OCI-LY1 (cell line): ENCODE results near the gene DLGAP4.
A peak's percentile ranks its signal among the peaks of the same experiment; 100 is the strongest.

Source experiments
- H2AFZ ChIP-seq: fragments of 200-600 bp; sonication (generic), shearing (Covaris generic); 2 replicates; pipeline ENCODE4 v1.6.0; 2014; ENCODE audit warnings: antibody characterized with exemption, mild to moderate bottlenecking, low read length
- H3F3A ChIP-seq: fragments of 200-600 bp; sonication (generic), shearing (Covaris generic); 2 replicates; pipeline ENCODE4 v1.6.0; 2014; ENCODE audit warnings: mild to moderate bottlenecking, antibody characterized with exemption, low read length, moderate library complexity; ENCODE audit not compliant: insufficient read depth
- H3K27ac ChIP-seq: fragments of 200-600 bp; sonication (generic); 2 replicates; pipeline ENCODE4 v1.5.1; 2014; ENCODE audit warnings: low read length, mixed run types, mild to moderate bottlenecking, low read depth; ENCODE audit not compliant: poor library complexity, severe bottlenecking
- H3K27me3 ChIP-seq: fragments of 200-600 bp; sonication (generic); 2 replicates; pipeline ENCODE4 v1.6.0; 2014; ENCODE audit warnings: antibody characterized with exemption, mild to moderate bottlenecking, low read length, moderate library complexity; ENCODE audit not compliant: insufficient read depth
- H3K36me3 ChIP-seq: fragments of 200-600 bp; sonication (generic); 2 replicates; pipeline ENCODE4 v1.6.1; 2014; ENCODE audit warnings: mild to moderate bottlenecking, antibody characterized with exemption, low read length, moderate library complexity, mixed read lengths; ENCODE audit not compliant: insufficient read depth
- H3K4me1 ChIP-seq: fragments of 200-600 bp; sonication (generic); 2 replicates; pipeline ENCODE4 v1.5.1; 2014; ENCODE audit warnings: mild to moderate bottlenecking, low read length, moderate library complexity; ENCODE audit not compliant: insufficient read depth, severe bottlenecking
- H3K4me2 ChIP-seq: fragments of 200-600 bp; sonication (generic), shearing (Covaris generic); 2 replicates; pipeline ENCODE4 v1.6.1; 2014; ENCODE audit warnings: low read length
- H3K4me3 ChIP-seq: fragments of 200-600 bp; sonication (generic); 2 replicates; pipeline ENCODE4 v1.5.1; 2014; ENCODE audit warnings: low read length, low read depth, mild to moderate bottlenecking, mixed read lengths; ENCODE audit not compliant: poor library complexity, severe bottlenecking
- H3K79me2 ChIP-seq: fragments of 200-600 bp; shearing (Covaris generic); 2 replicates; pipeline ENCODE4 v1.6.1; 2016; ENCODE audit warnings: mixed run types, low read length, mixed read lengths; ENCODE audit not compliant: insufficient read depth
- H3K9ac ChIP-seq: fragments of 200-600 bp; sonication (generic), shearing (Covaris generic); 2 replicates; pipeline ENCODE4 v1.6.1; 2014; ENCODE audit warnings: mild to moderate bottlenecking, low read length, mixed read lengths
- H3K9me2 ChIP-seq: fragments of 200-600 bp; sonication (generic), shearing (Covaris generic); 2 replicates; pipeline ENCODE4 v1.6.1; 2014; ENCODE audit warnings: low read depth, mild to moderate bottlenecking, low read length, mixed read lengths
- H3K9me3 ChIP-seq: fragments of 200-600 bp; shearing (Covaris generic); 2 replicates; pipeline ENCODE4 v1.6.1; 2014; ENCODE audit warnings: low read length, mixed read lengths
- H4K20me1 ChIP-seq: fragments of 200-600 bp; sonication (generic), shearing (Covaris generic); 2 replicates; pipeline ENCODE4 v1.6.0; 2016; ENCODE audit warnings: mild to moderate bottlenecking, low read length; ENCODE audit not compliant: insufficient read depth
- CTCF ChIP-seq: fragments of 200-600 bp; sonication (generic), shearing (Covaris generic); IDR thresholded peaks from 2 replicates; pipeline ENCODE4 v1.5.1; 2017; ENCODE audit warnings: mild to moderate bottlenecking, antibody characterized with exemption, low read length, moderate library complexity, mixed read lengths
- EZH2 ChIP-seq: fragments of 200-600 bp; sonication (generic), shearing (Covaris generic); IDR thresholded peaks from 2 replicates; pipeline ENCODE4 v1.8.0; 2017; ENCODE audit warnings: borderline replicate concordance, mixed run types, mild to moderate bottlenecking, antibody characterized with exemption, low read length, moderate library complexity, mixed read lengths

DLGAP4 gene

GRCh38 chr20:36565520-36565919 lies 259.4 kb downstream of the DLGAP4 start:
- no peaks in the 10 kb centered on the region; the same call in 1 of the 2 replicates for H3K36me3 ChIP-seq

GRCh38 chr20:36569847-36570429 lies 263.8 kb downstream of the DLGAP4 start:
- TF ChIP-seq CTCF (no peak), EZH2 (no peak)
- Histone ChIP-seq H3K27ac (no peak overlapping the region), H3F3A (peaks cover 5% of the 10 kb centered on the region; the same call in 1 of the 2 replicates), H3K4me3 (no peak overlapping the region), H3K36me3 (no peaks in the 10 kb centered on the region; the same call in 1 of the 2 replicates), H3K79me2 (peaks cover 3% of the 10 kb centered on the region; the same call in 1 of the 2 replicates), H2AFZ (no peak overlapping the region), H3K4me1 (peaks cover 16% of the 10 kb centered on the region), H3K27me3 (no peaks in the 10 kb centered on the region), H3K4me2 (no peak overlapping the region), H3K9me3 (peaks cover 6% of the 10 kb centered on the region), H3K9ac (no peak overlapping the region), H3K9me2 (no peaks in the 10 kb centered on the region), H4K20me1 (no peaks in the 10 kb centered on the region)

More at GRCh38 chr20:36565520-36565919, 259.4 kb downstream of the DLGAP4 start:
- Histone ChIP-seq H3K27ac (no peak overlapping the region), H3K9ac (no peak overlapping the region), H3K4me2 (no peak overlapping the region), H3K9me3 (peaks cover 6% of the 10 kb centered on the region), H3K79me2 (no peaks in the 10 kb centered on the region), H3F3A (no peaks in the 10 kb centered on the region), H4K20me1 (no peaks in the 10 kb centered on the region), H3K4me1 (no peaks in the 10 kb centered on the region), H3K27me3 (no peaks in the 10 kb centered on the region; the same call in 1 of the 2 replicates), H2AFZ (no peak overlapping the region), H3K9me2 (no peaks in the 10 kb centered on the region), H3K4me3 (no peak overlapping the region)
- no peak for TF ChIP-seq CTCF
- no peak for TF ChIP-seq EZH2

- H2AFZ ChIP-seq, result no peak overlapping the region
- peak overlapping the region; percentile 82 for H3K4me2 ChIP-seq
- H3K9ac ChIP-seq, result peak overlapping the region; percentile 64
Observed at GRCh38 chr20:36571564-36572504, 265.7 kb downstream of the DLGAP4 start.

More at GRCh38 chr20:36571564-36572504, 265.7 kb downstream of the DLGAP4 start:
- Histone ChIP-seq H3K9me3 (no peaks in the 10 kb centered on the region), H3K79me2 (peaks cover 19% of the 10 kb centered on the region), H3K9me2 (no peaks in the 10 kb centered on the region), H3F3A (peaks cover 5% of the 10 kb centered on the region; the same call in 1 of the 2 replicates), H3K4me1 (peaks cover 23% of the 10 kb centered on the region), H3K36me3 (peaks cover 6% of the 10 kb centered on the region; the same call in 1 of the 2 replicates), H3K27me3 (no peaks in the 10 kb centered on the region), H3K4me3 (peak overlapping the region; percentile 77), H4K20me1 (no peaks in the 10 kb centered on the region), H3K27ac (peak overlapping the region; percentile 69)
- TF ChIP-seq EZH2 (no peak), CTCF (peak; percentile 8; the same call in 1 of the 2 replicates)
